Osteoblast (primary cell): ENCODE data around the gene ARHGEF5. TPM values are rescaled to one million over a fixed set of nuclear protein-coding genes. Genes with fewer than 3 reads are reported as not detected.
A peak's percentile ranks its signal among the peaks of the same experiment; 100 is the strongest.

Experiments used
- DNase-seq: peaks from one replicate; pipeline ENCODE4 v3.0.0; 2011; ENCODE audit warnings: low spot score, mixed read lengths; ENCODE audit not compliant: insufficient read length; ENCODE audit errors: missing footprints
- H2AFZ ChIP-seq: 2 replicates; pipeline ENCODE4 v1.6.0; 2011; ENCODE audit warnings: mild to moderate bottlenecking, low read length
- H3K27ac ChIP-seq: 2 replicates; pipeline ENCODE4 v1.5.1; 2011; ENCODE audit warnings: mild to moderate bottlenecking, low read depth, low read length, moderate library complexity
- H3K27me3 ChIP-seq: 2 replicates; pipeline ENCODE4 v1.6.0; 2012; ENCODE audit warnings: mild to moderate bottlenecking, control low read depth, inconsistent platforms, low read length, moderate library complexity; ENCODE audit not compliant: insufficient read depth
- H3K36me3 ChIP-seq: 2 replicates; pipeline ENCODE4 v1.5.1; 2011; ENCODE audit warnings: mild to moderate bottlenecking, low read length, control low read depth, moderate library complexity; ENCODE audit not compliant: insufficient read depth
- H3K4me1 ChIP-seq: 2 replicates; pipeline ENCODE4 v1.5.1; 2011; ENCODE audit warnings: mild to moderate bottlenecking, low read length, control low read depth, moderate library complexity; ENCODE audit not compliant: insufficient read depth
- H3K4me2 ChIP-seq: 2 replicates; pipeline ENCODE4 v1.6.0; 2011; ENCODE audit warnings: mild to moderate bottlenecking, low read length; ENCODE audit not compliant: insufficient read depth
- H3K4me3 ChIP-seq: fragments of 200-600 bp; sonication (generic); 3 replicates; pipeline ENCODE4 v1.5.1; 2012; ENCODE audit warnings: mild to moderate bottlenecking, low read length, inconsistent platforms; ENCODE audit not compliant: insufficient read depth
- H3K79me2 ChIP-seq: 2 replicates; pipeline ENCODE4 v1.6.0; 2012; ENCODE audit warnings: mild to moderate bottlenecking, low read length, control low read depth, inconsistent platforms; ENCODE audit not compliant: insufficient read depth
- H3K9me3 ChIP-seq: 2 replicates; pipeline ENCODE4 v1.5.1; 2011; ENCODE audit warnings: low read depth, low read length, control low read depth
- H4K20me1 ChIP-seq: 2 replicates; pipeline ENCODE4 v1.6.0; 2012; ENCODE audit warnings: mild to moderate bottlenecking, low read length, control low read depth; ENCODE audit not compliant: insufficient read depth
- total RNA-seq: library from RNA; depleted of rRNA; stranded (reverse); fragments of >200 nt; gene quantifications from 2 replicates; pipeline ENCODE4 v1.2.3, GENCODE V29; 2012
- TF ChIP-seq, protein P1 (sequence below): IDR thresholded peaks from 2 replicates; pipeline ENCODE4 v1.5.1; 2011; ENCODE audit warnings: mild to moderate bottlenecking, low read depth, low read length, moderate library complexity; ENCODE audit errors: extremely low read depth

The ARHGEF5 gene
- total RNA-seq, 1 donor: 4.7 TPM

DNA sequence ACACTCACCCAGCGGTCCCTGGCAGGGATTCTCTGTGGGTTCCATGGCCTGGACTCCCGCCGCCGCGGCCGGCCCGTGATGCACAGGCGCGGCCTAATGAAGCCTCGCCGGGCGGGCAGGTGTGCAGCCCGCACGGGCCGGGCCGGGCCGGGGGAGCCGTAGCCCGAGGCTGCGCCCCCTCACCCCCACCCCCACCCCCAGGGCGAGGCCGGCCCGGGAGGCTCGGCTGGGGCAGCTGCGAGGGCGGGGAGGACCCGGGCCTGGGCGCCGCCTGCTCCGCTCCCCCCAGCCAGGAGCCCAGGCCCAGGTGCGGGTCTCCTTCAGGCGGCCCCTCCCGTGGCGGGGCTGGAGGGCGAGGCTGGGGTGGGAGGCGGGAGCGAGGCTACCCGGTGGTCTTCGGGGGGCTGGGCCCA is 48.5 kb downstream of the ARHGEF5 start, which contains the start of gene NOBOX:
TSS of gene NOBOX (minus strand) at position 45 of the 413 bp plus-strand sequence.
- TF ChIP-seq, protein P1, sequence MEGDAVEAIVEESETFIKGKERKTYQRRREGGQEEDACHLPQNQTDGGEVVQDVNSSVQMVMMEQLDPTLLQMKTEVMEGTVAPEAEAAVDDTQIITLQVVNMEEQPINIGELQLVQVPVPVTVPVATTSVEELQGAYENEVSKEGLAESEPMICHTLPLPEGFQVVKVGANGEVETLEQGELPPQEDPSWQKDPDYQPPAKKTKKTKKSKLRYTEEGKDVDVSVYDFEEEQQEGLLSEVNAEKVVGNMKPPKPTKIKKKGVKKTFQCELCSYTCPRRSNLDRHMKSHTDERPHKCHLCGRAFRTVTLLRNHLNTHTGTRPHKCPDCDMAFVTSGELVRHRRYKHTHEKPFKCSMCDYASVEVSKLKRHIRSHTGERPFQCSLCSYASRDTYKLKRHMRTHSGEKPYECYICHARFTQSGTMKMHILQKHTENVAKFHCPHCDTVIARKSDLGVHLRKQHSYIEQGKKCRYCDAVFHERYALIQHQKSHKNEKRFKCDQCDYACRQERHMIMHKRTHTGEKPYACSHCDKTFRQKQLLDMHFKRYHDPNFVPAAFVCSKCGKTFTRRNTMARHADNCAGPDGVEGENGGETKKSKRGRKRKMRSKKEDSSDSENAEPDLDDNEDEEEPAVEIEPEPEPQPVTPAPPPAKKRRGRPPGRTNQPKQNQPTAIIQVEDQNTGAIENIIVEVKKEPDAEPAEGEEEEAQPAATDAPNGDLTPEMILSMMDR: no peak
- Histone ChIP-seq H3K4me2 (no peak within 1 kb of the TSS), H3K27ac (no peak within 1 kb of the TSS), H3K4me1 (no peaks in the 10 kb centered on the region), H3K79me2 (no peaks in the 10 kb centered on the region), H3K9me3 (no peaks in the 10 kb centered on the region), H3K27me3 (no peaks in the 10 kb centered on the region), H2AFZ (no peak within 1 kb of the TSS), H4K20me1 (no peaks in the 10 kb centered on the region), H3K36me3 (no peaks in the 10 kb centered on the region), H3K4me3 (no peak within 1 kb of the TSS)
- no peak for DNase-seq

DNA sequence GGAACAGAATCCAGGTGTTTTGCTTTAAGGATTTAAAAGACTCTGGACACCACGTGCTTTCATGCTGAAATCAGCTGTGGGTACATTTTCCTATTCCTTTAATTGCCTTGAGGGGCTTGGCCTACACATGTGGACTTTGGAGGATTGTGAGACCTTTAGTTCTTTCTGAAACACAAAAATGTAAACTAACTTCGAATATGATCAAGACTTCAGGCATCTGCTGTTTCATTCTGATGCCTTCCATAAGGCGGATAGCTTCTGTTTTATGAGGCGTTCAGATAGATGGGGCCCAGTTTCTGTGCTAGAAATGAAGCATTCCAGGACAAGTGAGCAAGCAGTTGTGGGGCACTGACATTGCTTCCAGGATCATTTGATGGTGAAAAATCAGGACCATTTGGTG is 49.7 kb downstream of the ARHGEF5 start:
- H3K4me2 ChIP-seq: no peak overlapping the region
- H3K27ac ChIP-seq: no peak overlapping the region
- H3K4me3 ChIP-seq: no peak overlapping the region
- DNase-seq: no peak
- no peaks in the 10 kb centered on the region for H3K79me2 ChIP-seq
- H3K27me3 ChIP-seq: no peaks in the 10 kb centered on the region
- no peak overlapping the region for H2AFZ ChIP-seq
- no peaks in the 10 kb centered on the region for H4K20me1 ChIP-seq
- H3K36me3 ChIP-seq: no peaks in the 10 kb centered on the region
- H3K9me3 ChIP-seq: no peaks in the 10 kb centered on the region
- TF ChIP-seq, protein P1: no peak
- H3K4me1 ChIP-seq: no peaks in the 10 kb centered on the region

DNA sequence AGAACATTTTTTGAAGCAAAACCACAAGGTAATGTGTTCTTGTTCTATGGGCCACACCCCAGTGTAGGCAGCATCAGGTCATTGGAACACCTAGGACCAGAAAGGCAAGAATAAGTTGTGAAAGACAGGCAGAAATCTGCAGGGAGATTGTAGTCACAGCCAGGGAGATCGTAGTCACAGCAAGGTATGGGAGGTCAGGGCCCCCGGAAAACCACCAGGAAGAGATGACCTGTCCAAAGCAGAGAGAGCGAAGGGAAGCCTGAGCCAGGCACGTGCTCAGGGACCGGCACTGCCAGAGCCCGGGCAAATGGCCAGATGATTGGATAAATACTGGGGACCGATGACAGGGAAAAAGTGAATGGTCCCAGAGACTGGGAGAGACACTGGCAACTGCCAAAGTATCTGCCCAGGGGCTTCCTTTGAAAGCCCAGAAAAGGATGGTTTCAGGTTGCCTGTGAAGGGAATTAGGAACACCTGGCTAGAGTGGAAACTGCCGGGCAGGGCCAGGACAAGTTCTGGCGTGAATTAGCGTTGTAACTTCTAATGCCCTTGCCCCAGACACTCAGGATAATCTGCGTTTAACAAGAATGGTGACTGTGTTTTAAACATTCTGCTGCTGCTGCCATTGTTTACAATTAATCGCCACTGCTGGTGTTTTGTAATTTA is 52.2 kb downstream of the ARHGEF5 start:
- H3K79me2 ChIP-seq: no peaks in the 10 kb centered on the region
- DNase-seq: no peak
- H2AFZ ChIP-seq: peak overlapping the region; percentile 51
- no peak overlapping the region for H3K4me2 ChIP-seq
- no peaks in the 10 kb centered on the region for H4K20me1 ChIP-seq
- no peaks in the 10 kb centered on the region for H3K36me3 ChIP-seq
- no peaks in the 10 kb centered on the region for H3K4me1 ChIP-seq
- H3K4me3 ChIP-seq: no peak overlapping the region
- no peaks in the 10 kb centered on the region for H3K27me3 ChIP-seq
- no peaks in the 10 kb centered on the region for H3K9me3 ChIP-seq
- TF ChIP-seq, protein P1: no peak
- no peak overlapping the region for H3K27ac ChIP-seq

DNA sequence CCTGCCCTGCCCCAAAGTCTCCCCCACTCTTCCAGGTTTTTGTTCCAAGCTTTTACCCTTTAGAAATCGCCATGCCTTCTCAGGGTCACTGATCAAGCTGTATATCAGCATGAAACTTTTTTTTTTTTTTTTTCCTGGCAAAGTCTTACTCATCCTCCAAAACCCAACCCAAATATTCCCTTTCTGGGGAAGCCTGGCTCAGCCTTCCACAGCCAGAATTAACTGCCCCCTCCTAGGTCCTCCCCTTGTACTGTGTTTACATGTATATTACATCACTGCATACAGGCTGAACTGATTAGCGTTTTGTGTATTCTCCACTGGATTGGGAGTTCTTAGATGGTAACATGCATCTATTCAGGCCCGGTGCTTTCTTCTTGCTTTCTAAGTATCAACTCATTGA is 52.9 kb downstream of the ARHGEF5 start:
- no peaks in the 10 kb centered on the region for H4K20me1 ChIP-seq
- no peak overlapping the region for H2AFZ ChIP-seq
- no peaks in the 10 kb centered on the region for H3K79me2 ChIP-seq
- no peaks in the 10 kb centered on the region for H3K36me3 ChIP-seq
- no peaks in the 10 kb centered on the region for H3K27me3 ChIP-seq
- H3K4me1 ChIP-seq: no peaks in the 10 kb centered on the region
- no peak overlapping the region for H3K27ac ChIP-seq
- no peak overlapping the region for H3K4me3 ChIP-seq
- no peak for DNase-seq
- H3K4me2 ChIP-seq: no peak overlapping the region
- TF ChIP-seq, protein P1: no peak
- no peaks in the 10 kb centered on the region for H3K9me3 ChIP-seq
